ENCODE results near the gene DLX1.
A peak's percentile ranks its signal among the peaks of the same experiment; 100 is the strongest.
"Not testable (repeated sequence)": the region's sequence is repeated elsewhere in the genome, so short reads cannot be mapped to it uniquely, and the experiment has no call there.

DLX1 gene

GRCh38 chr2:172098650-172099471, 13.6 kb downstream of the DLX1 start:
- DNase-seq (ENCODE audit: low read depth) = peak; percentile 65

- no peak for DNase-seq (ENCODE audit: low read depth)
These were observed 14.3 kb downstream of the DLX1 start for GRCh38 chr2:172099472-172100079.

- no peak for DNase-seq (ENCODE audit: low read depth)
These were observed 15.0 kb downstream of the DLX1 start for GRCh38 chr2:172100080-172100934.

- no peak for DNase-seq (ENCODE audit: low read depth)
These were observed 15.9 kb downstream of the DLX1 start for GRCh38 chr2:172100935-172101820.

GRCh38 chr2:172101821-172102390, 16.6 kb downstream of the DLX1 start:
- DNase-seq (ENCODE audit: low read depth) = no peak

- peak; percentile 77 for DNase-seq (ENCODE audit: low read depth)
These were observed 17.4 kb downstream of the DLX1 start, which contains the start of gene DLX2 for GRCh38 chr2:172102391-172103359. TSS of gene DLX2 (minus strand) at chr2:172102900. CDS start at chr2:172102538, 362 bp downstream.

- peak; percentile 85 for DNase-seq (ENCODE audit: low read depth)
These were observed 18.4 kb downstream of the DLX1 start for GRCh38 chr2:172103471-172104272.

GRCh38 chr2:172105471-172106107, 20.3 kb downstream of the DLX1 start:
- no peak for DNase-seq (ENCODE audit: low read depth)

GRCh38 chr2:172106108-172106961, 21.0 kb downstream of the DLX1 start:
- no peak for DNase-seq (ENCODE audit: low read depth)

GRCh38 chr2:172107690-172108586, 22.6 kb downstream of the DLX1 start:
- DNase-seq (ENCODE audit: low read depth) = no peak

GRCh38 chr2:172108587-172108930, 23.3 kb downstream of the DLX1 start:
- DNase-seq (ENCODE audit: low read depth) = no peak

GRCh38 chr2:172109256-172109987, 24.1 kb downstream of the DLX1 start:
- DNase-seq (ENCODE audit: low read depth) = no peak

GRCh38 chr2:172109988-172110811, 24.9 kb downstream of the DLX1 start:
- DNase-seq (ENCODE audit: low read depth) = no peak

- peak; percentile 56 for DNase-seq (ENCODE audit: low read depth)
These were observed 28.3 kb downstream of the DLX1 start for GRCh38 chr2:172113617-172114016.

GRCh38 chr2:172114176-172114575, 28.9 kb downstream of the DLX1 start:
- not testable (repeated sequence) for DNase-seq (ENCODE audit: low read depth)

Data from iris pigment epithelial cell (primary cell).